GM19463 (cell line): ENCODE data around the gene KDM4F.

Experiments
- ATAC-seq: cut with Tn5 transposase; IDR thresholded peaks from one replicate; pipeline ENCODE4 v1.9.1; 2021; ENCODE audit warnings: mild to moderate bottlenecking, moderate library complexity; ENCODE audit not compliant: unreplicated experiment

The KDM4F gene

DNA sequence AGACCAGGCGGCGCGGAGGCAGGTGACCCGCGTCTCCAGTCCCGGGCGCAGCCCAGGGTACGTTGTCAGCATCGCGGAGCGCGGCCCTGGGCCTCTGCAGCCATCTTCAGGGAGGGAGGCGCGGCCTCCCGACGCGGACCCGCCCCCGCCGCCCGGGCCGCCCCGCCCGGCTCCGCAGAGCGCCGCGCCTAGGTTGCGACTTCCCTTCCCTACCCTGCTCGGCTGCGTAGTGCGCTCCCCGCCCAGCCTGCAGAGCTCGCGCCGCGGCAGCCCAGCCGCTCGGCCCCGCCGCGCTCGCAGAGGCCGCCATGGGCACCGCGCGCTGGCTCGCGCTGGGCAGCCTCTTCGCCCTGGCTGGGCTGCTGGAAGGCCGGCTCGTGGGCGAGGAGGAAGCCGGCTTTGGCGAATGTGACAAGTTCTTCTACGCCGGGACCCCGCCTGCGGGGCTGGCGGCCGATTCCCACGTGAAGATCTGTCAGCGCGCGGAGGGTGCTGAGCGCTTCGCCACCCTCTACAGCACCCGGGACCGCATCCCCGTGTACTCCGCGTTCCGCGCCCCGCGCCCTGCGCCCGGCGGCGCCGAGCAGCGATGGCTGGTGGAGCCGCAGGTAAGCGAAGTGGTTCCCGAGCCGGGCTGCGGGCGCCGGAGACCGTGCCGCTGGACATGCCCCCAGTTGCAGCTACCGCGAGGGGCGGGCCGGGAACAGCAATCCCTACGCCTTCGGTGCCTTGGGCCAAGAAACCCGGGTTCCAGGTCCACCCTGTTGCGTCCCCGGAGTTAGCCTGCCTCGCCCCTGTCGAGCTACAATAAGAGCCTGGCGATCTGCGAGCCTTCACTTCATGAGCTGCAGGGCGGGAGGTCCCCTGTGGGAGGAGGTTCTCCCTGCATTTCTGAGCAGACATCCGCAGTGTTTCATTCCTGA is 40.7 kb downstream of the KDM4F start, which contains the start of gene ENDOD1:
ENDOD1 (plus strand) TSS at position 227 of the 923 bp plus-strand sequence; CDS start at position 309, 82 bp downstream.
- peak; percentile 81 for ATAC-seq

DNA sequence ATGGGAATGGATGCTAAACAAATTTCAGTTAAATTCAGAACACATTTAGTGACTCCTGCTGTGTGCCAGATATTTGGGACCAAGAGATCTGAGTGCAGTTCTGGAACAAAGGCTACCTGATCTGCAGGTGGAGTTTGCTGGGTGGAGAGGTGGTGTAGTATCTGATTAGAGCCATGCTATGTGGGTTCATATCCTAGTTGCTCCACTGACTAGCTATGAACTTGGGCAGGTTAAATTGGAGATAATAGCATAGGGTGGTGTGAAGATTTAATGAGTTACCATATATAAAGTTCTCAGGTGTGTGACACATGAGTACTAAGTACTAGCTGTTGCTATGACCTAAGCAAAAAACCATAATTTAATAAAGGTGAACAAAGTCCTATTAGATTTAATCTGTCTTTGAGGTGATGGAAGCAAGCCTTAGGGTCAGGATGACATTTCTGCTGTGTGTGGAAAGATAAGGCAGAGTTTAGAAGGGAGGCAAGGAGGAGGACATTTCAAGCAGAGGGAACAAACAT is 42.5 kb downstream of the KDM4F start:
- ATAC-seq: no peak

DNA sequence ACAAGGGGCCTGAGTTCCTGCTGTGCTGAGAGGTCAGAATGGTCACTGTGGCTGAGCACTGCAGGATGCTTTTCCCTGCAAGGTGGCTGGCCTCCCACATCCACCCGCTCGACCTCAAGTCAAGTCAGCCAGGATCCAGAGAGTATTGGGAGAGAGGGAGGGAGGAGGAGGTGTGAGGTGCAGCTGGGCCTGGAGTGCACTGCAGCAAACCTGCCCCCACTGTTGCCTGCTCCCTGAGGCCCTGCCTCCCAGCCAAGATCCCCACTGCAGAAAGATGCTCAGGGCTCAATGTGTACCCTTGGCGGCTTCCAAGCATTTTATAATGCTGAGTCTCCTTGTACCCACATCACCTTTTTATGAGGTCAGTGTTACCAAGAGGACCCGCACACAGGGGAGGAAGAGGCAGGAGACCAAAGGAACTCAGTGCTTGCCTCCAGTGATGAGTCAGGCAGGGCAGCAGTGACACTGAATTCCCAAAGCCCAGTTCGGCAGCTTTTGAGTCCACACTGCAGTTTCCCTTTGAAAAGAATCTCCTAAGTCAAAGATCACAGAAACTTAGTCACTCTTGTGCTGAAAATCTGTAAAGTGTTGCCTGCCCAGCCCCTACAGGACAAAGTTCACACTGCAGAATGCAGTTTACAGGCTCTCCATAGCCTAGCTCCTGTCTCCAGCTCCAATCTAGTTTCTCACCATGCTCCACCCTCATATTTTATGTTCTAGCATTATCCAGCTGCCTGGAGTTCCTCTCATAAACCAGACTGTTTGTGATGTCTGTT is 43.5 kb downstream of the KDM4F start:
- no peak for ATAC-seq

DNA sequence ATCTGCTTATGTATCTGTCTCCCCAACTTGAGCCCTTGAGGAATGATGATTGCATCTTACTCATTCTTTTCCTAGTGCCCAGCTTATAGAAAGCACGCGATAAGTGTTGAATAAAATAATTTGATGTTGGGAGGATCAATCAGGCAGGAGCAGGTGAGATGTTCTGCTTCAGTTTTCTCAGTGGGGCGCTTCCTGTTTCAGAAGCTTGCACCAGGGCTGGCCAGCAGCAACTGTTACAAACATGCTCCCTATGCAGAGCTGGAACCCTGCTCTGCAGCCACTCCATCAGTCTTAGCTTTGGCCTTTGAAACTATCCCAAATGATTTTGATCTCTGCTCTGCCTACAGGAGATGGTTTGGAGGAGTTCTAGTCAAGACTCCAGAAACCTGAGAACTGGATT is 44.3 kb downstream of the KDM4F start:
- ATAC-seq: no peak

DNA sequence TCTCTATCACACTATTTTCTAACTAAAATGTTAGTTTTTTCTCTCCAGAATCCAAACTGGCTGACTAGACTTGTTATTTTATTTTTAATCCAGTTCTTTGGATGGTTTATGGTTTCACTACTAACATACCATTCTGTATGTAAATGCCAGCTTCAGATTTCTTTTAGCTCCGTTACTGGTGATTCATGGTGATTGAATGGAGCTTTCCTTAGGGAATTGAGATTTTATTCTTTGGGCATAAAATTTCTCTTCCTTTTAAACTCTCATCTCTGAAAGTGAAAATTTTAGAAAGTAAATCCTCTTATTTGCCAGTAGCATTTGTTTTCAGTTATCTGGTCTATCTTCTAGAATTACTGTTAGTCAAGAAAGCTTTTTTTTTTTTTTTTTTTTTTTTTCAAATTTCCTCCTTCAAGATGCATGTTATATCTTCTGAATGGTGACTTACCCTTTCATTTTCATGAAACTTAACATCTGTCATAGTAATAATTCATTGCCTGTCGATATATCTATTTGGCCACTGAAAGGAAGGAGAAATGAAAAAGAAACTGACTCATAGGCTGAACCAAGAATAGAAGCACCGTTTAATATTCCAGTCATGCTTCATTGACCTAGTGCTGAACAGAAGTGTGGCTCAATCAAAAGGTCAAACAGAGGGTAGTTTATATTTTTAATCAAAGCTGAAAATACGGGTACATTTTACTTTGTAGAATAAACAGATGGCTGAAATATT is 46.8 kb downstream of the KDM4F start:
- ATAC-seq: peak; percentile 71

DNA sequence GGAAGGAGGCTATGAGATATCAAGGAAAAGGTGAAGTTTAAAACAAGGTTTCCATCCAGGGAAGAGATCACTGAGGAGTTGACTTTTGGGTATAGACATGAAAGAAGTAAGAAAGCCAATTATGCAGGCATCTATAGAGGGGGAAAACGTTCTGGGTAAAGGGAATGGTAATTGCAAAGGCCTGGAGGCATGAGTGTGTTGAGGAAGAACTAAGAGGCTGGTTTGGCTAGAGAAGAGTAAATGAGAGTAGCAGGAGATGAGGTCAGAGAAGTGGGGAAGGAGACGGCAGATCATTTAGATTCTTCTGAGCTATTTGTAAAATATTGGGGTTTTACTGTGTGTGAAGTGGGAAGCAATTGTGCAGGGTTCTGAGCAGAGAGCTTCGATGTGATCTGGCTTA is 48.0 kb downstream of the KDM4F start:
- no peak for ATAC-seq

DNA sequence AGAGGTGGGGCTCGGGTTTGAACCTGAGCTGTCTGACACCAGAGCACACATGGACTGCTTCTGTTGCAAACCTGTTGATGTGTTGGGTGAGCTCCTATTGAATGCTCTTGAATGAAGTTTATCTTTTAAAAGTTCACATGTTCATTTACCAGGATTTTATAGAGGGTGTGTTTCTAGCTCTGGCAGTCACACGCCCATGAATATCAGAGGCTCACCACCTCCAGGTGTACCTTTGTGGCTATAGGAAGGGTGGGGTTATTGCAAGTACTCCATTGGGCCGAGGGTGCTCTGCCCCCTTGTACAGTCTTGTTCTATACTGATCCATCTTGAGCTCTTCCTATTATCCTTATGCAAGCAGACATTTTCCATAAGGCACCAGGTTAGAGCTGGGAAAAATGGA is 49.6 kb downstream of the KDM4F start:
- ATAC-seq: no peak

DNA sequence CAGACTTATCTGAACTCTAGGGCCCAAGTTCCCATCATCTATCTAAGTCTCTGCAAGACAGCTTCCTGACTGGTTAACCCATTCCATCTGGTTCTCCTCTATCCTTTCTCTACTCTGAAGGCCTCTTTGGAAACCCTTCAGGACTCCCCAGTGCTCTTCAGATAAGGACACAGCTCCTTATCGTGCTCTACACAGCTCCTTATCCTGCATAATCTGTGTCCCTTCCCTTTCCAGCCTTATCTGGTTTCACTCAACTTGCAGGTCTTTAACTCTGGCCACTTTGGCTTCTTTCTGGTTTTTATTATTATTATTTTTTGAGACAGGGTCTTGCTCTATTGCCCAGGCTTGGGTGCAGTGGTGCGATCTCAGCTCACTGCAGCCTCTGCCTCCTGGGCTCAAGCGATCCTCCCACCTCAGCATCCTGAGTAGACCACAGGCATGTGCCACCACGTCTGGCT is 51.0 kb downstream of the KDM4F start:
- no peak for ATAC-seq
